SH-SY5Y (cell line): ENCODE measurements around the gene LUM.

Source experiments
- GATA2 ChIP-seq: IDR thresholded peaks from 2 replicates; pipeline ENCODE4 v1.6.1; 2011; ENCODE audit warnings: mild to moderate bottlenecking, low read depth, low read length
- GATA3 ChIP-seq: IDR thresholded peaks from 2 replicates; pipeline ENCODE4 v1.6.1; 2011; ENCODE audit warnings: low read depth, mild to moderate bottlenecking, low read length, moderate library complexity

LUM gene

DNA sequence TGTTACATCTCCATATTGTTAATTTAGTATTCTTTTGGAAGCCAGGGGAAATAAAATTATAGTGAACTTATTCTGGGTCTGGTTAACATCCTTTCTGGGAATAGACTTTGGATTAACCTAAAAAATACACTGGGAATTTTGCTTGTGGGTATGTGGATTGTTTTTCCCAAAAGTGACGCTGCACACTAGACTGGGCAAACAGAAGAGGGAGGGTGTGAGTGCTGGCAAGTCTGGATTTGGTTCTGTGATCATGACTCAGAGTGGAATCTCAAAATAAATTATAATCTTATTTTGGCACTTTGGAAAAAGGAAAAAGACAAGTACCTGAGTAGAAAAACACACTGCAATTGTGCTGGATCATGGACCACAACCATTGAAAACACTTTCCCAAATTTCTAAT is 15.2 kb upstream of the LUM start:
- TF ChIP-seq GATA2, result no peak
- TF ChIP-seq GATA3, result no peak

DNA sequence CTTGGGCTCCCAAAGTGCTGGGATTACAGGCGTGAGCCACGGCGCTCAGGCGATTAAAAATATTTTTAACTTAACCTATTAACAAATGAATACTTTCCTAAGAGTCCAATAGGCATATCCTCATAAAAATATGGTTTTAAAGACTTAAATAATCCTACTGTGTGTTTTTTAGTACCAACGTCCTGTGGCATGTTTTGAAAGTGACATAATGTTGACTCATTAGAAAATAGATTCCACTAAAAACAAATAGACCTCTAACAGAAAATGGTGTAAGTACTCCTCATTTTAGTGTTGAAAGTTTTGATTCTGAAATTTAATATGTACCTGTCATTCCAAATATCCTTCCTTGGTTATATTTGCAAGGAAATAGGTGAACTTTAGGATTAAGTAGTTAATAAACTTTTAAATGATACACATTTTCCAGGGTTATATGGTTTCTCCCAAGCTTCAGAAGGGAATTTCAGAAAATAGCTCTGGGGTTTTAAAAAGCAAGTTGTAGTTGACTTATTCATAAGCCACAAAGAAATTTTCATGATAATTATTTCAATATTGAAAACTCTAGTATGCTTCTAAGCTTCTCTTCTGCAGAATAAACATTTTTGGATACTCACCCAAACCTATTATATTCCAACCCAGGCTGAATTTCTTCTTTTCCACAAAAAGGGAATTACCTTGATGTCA is 12.1 kb upstream of the LUM start:
- TF ChIP-seq GATA3 (no peak), GATA2 (no peak)

DNA sequence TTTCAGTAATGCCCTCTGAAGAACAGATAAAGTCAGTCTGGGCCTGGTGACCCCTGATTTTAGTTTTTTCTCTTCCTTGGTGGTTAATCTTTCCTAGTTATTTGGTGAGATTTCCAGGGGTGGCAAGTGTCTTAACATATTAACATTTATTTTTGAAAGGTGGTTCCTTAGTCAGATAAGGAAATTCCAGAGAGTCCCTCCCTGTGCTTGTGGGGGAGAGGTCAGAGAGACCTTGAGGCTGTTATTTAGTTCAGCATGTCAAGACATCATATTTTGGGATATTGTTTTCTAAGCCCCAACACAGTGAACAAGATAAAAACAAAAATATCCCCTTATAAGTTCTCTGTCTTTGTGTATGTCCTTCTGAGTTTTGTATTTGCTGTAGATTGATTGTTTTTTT is 9.5 kb upstream of the LUM start:
- TF ChIP-seq GATA3 (no peak), GATA2 (no peak)

DNA sequence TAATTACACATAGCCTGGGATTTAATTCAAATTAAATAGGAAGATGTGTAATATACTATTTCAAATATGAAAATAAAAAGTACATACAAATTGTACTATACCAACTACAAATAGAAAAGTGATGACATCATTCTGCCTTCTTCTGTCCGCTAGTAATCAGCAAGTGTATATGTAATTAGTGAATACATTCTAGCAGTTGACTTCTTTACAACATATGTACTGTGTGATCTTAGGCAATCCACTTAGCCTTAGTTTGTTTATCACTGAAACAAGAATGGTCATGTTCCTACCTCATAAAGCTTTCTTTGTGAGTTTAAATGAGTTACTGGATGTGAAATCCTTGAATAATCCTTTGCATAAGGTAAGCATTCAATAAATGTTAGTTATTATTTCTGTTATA is 7.8 kb upstream of the LUM start:
- TF ChIP-seq GATA2 (no peak), GATA3 (no peak)

DNA sequence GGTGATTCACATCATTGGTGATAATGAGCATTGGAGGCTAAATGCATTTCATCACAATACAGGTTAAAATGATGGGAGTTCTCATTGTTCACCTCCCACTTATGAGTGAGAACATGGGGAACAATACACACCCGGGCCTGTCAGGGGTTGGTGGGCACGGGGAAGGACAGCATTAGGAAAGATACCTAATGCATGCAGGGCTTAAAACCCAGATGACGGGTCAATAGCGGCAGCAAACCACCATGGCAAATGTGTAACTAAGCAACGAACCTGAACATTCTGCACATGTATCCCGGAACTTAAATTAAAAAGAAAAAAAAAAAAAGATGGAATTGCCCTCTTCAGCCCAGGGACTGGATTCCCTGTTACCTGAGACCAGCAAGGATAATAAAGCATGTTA is 2.3 kb upstream of the LUM start:
- TF ChIP-seq GATA3 (no peak), GATA2 (no peak)

DNA sequence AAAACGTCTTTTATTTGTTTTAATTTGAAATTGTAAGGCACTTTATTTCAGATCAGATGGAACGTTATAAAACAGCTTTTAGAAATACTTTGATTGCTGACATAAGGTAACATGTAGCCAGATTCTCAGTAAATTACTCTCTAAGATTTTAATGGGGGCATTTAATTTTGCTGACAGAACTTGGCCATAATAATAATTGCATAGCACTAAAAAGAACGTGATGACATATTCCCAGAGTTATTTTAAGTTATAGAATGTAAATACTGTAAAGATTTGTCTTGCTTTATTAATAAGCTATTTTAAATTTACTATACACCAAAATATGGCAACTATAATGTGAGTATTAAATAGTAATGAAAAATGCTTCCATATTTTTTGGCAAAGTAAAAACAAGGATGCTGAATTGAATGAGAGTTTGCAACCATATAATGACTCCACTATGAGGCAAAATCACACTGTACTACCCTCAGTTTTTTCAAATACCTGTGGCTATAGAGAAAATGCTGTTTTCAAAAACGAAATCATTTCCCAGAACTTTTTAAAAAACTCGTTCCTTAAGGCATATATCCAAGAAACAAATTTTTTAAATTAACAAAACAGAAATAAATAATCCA is 876 bp downstream of the LUM start:
- TF ChIP-seq GATA2, result no peak
- TF ChIP-seq GATA3, result no peak

DNA sequence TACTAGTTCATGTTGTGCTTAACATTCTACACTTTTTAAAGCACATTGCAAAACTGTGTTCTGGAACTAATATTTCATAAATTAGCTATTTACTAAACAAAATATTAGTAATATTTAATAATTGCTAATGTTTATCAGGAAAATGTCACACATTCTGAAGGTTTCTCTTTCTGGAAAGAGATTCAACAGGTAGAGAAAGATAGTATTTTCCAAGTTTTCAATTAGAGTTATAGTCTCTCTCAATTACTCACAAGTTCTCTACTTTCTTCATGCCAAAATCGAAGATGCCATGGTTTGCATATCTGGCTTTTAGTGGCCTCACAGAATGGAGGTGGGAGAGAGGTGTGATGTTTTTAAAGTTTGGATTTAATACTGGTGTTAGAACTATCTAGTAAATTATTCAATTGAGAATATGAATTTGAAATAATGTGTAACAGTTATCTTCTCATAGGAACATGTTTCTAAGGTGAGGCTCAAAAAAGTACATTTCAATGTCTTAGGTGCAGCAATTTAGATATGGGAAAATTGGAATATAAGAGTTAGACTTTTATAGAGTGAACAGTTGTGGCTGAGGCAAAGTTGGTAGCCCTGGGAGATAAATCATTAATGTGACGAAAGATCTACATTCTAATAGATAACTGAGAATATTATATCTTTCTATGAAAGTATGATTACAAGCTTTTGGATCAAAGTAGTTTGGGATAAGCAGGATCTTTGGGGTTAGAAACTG is 1.5 kb downstream of the LUM start:
- TF ChIP-seq GATA3 (no peak), GATA2 (no peak)

DNA sequence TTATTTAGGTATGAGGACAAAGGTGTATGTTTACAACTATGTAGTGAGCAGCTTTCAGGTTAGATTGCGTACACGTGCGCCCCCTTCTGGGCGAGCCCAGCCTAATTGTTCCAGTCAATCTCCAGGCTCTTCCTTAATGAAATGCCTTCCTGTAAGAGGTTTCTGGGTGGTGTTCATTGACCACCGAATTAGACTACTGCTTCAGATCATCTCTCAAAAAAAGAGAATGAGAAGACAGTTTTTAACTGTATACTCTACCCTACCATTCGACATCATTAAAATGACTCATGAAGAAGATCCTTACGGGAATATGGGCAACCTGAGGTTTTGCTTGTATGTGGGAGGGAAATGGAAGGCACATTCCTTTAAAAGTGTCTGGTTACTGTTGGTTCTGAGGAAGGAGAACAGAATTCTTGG is 2.1 kb downstream of the LUM start:
- no peak for TF ChIP-seq GATA2
- no peak for TF ChIP-seq GATA3

DNA sequence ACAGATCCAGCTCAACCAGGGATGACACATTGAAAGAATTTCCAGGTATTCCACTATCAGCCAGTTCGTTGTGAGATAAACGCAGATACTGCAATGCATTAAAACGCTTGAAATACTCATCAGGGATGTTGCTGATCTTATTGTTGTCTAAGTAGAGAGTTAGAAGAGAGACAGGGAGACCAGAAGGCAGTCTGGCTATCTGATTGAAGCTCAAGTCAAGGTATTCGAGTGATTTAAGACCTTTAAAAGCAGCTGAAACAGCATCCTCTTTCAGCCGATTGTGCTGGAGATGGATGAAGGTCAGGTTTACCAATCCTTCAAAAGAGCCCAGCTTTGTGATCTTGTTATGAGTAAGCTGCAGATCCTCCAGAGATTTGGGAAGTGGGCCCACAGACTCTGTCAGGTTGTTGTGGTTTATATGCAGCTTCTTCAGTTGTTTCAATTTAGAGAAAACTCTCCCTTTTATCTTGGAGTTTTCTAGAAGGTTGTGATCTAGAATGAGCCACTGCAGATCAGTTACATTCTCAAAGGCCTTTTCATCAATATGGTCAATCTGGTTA is 3.0 kb downstream of the LUM start:
- TF ChIP-seq GATA3, result no peak
- no peak for TF ChIP-seq GATA2

DNA sequence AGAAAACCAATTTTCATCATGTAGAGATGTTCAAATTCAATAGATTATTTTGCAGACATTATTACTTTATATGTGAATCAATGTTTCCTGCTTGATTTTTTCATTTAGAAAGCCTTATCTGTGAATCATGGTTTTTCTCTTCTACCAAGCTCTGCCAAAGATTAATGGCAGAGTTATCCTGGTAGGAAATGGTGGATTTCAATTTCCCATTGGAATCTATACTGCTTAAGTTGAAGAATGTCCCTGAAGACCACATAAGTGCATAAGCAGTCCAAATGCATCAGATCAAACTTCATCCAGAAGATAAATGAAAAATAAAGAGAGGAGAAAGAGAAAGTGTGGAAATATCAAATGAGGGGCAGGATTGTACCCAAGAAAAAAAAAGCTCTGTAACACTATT is 5.0 kb downstream of the LUM start:
- TF ChIP-seq GATA3 (no peak), GATA2 (no peak)

DNA sequence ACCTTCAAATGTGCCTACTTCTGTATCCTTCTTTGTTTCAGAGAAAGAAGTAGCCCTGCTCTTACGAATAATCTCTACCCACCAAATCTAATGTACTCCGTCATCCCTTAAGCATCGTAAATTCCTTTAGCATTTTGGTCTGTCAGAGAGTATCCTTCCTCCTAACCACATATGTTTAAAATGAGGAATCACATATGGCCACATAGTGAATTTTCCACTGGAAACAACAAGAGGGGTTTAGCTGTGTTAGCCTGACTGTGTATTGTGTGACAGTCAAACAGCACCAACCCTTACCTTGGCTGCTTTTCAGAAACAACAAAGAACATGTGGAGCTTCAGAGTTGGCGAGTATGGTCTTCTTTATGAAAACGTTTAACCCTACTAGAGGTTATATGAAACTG is 5.5 kb downstream of the LUM start:
- TF ChIP-seq GATA3, result no peak
- no peak for TF ChIP-seq GATA2

DNA sequence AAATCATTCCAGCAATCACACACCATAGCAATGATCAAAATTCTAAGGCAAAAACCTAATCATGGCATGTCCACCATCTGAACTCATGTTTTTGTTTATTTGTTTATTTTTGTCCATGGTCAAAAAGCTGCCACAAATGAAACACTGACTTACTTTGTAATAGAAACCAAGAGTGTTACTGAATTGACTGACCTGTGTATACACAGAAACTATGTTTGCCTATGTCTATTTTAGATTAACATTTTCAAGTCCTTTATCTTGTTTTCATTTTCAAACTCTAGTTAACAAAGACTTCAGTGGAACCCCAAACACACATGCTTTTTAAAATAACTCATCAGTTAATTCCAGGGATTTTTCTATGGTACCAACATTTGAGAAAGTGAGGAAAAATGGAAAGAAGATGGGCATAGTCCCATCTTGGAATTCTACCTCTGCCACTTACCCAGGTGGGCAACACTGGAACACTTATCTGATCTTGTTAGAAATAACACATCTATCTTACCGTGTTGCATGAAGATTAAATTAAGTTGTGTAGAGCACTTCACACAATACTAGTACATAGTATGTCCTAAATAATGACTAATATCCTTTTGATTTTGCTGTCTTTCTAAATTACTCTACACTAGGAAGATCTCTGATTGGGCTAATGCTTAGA is 6.4 kb downstream of the LUM start:
- no peak for TF ChIP-seq GATA3
- no peak for TF ChIP-seq GATA2

DNA sequence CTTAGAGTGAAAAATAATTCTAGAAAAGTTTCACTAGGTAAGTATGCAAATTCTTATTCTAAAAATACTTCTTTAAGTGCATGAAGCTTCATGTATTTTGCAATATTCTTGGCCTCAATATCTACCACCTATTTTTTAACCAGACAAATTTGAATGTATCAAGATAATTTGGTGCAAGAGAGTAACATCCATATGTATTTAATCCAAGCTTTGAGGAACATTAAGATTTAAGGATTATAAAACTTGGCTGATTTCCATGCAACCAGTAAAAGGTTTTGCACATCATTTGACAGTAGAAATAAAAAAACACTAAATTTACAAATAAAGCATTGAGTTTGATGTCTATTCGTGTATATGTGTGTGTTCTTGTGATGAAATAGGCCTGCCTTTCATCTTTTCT is 7.7 kb downstream of the LUM start:
- TF ChIP-seq GATA2 (no peak), GATA3 (no peak)

DNA sequence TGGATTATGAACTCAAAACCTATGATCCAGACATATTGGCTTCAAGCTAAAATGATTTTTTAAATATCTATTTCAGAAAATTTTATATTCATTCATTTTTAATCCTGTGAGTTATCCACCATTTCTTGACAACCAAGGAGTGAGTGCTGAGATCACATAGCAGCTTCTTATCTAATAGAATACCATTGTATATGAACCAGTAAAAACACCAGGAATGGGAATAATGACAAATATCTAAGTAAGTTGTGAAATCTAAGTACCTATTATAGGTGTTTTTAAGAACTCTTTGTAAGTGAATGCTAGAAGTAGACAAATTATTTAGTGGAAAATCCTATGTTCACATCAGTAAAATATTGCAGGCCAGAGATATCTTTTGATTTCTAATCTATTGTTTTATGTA is 8.2 kb downstream of the LUM start:
- TF ChIP-seq GATA3 (no peak), GATA2 (no peak)
